HG02623 (cell line): ENCODE data around the gene MSX1.

Experiments used
- ATAC-seq: cut with Tn5 transposase; IDR thresholded peaks from one replicate; pipeline ENCODE4 v1.9.1; 2021; ENCODE audit warnings: moderate library complexity; ENCODE audit not compliant: unreplicated experiment

Gene MSX1

GRCh38 chr4:4899202-4899925 is 39.9 kb downstream of the MSX1 start:
- ATAC-seq, result no peak

GRCh38 chr4:4901877-4902276 is 42.4 kb downstream of the MSX1 start:
- ATAC-seq, result no peak

GRCh38 chr4:4912155-4912554 is 52.7 kb downstream of the MSX1 start:
- ATAC-seq, result no peak

- ATAC-seq, result no peak
Observed at GRCh38 chr4:4913147-4913561, 53.7 kb downstream of the MSX1 start.
